Effector memory CD4-positive, alpha-beta T cell (primary cell): ENCODE results near the gene LRRC18.

Source experiments
- DNase-seq, 3 donors: peaks; one replicate each; pipeline ENCODE4 v3.0.0-alpha.2; 2020
- H3K27ac ChIP-seq: 2 replicates; pipeline ENCODE4 v1.7.0; 2013; ENCODE audit warnings: mild to moderate bottlenecking, low read length, moderate library complexity; ENCODE audit not compliant: insufficient read depth, poor library complexity, severe bottlenecking
- H3K27me3 ChIP-seq: replicated peaks from 2 replicates; pipeline ENCODE4 v1.7.0; 2013; ENCODE audit warnings: mild to moderate bottlenecking, low read length; ENCODE audit not compliant: insufficient read depth, control insufficient read depth, poor library complexity, severe bottlenecking
- H3K36me3 ChIP-seq: 2 replicates; pipeline ENCODE4 v1.7.0; 2013; ENCODE audit warnings: mild to moderate bottlenecking, low read length, moderate library complexity; ENCODE audit not compliant: control insufficient read depth, insufficient read depth
- H3K4me1 ChIP-seq: 2 replicates; pipeline ENCODE4 v1.7.0; 2013; ENCODE audit warnings: low read length, mild to moderate bottlenecking; ENCODE audit not compliant: control insufficient read depth, insufficient read depth, poor library complexity, severe bottlenecking
- H3K4me3 ChIP-seq: 2 replicates; pipeline ENCODE4 v1.7.0; 2013; ENCODE audit warnings: low read length, low read depth, mild to moderate bottlenecking; ENCODE audit not compliant: insufficient read depth, poor library complexity, severe bottlenecking
- H3K9me3 ChIP-seq: 2 replicates; pipeline ENCODE4 v1.7.0; 2013; ENCODE audit warnings: mild to moderate bottlenecking, low read length, moderate library complexity; ENCODE audit not compliant: control insufficient read depth

The LRRC18 gene

GRCh38 chr10:48923748-48924147 is 15.9 kb downstream of the LRRC18 start:
- DNase-seq = no peak
- no peaks in the 10 kb centered on the region for H3K27me3 ChIP-seq
- H3K36me3 ChIP-seq = no peaks in the 10 kb centered on the region
- H3K4me1 ChIP-seq = no peaks in the 10 kb centered on the region
- H3K9me3 ChIP-seq = no peaks in the 10 kb centered on the region
- no peak overlapping the region for H3K27ac ChIP-seq
- H3K4me3 ChIP-seq = no peak overlapping the region

- no peaks in the 10 kb centered on the region for H3K36me3 ChIP-seq
- no peaks in the 10 kb centered on the region for H3K9me3 ChIP-seq
- H3K27ac ChIP-seq = no peak overlapping the region
- H3K4me3 ChIP-seq = no peak overlapping the region
- H3K4me1 ChIP-seq = no peaks in the 10 kb centered on the region
- no peak for DNase-seq
- no peaks in the 10 kb centered on the region for H3K27me3 ChIP-seq
Observed at GRCh38 chr10:48913674-48914073, 26.0 kb downstream of the LRRC18 start.

- no peak overlapping the region for H3K27ac ChIP-seq
- no peaks in the 10 kb centered on the region for H3K4me1 ChIP-seq
- no peak overlapping the region for H3K4me3 ChIP-seq
- H3K27me3 ChIP-seq = no peaks in the 10 kb centered on the region
- no peaks in the 10 kb centered on the region for H3K9me3 ChIP-seq
- H3K36me3 ChIP-seq = no peaks in the 10 kb centered on the region
- DNase-seq = no peak
Observed at GRCh38 chr10:48910548-48910947, 29.1 kb downstream of the LRRC18 start.

- no peak for DNase-seq
- Histone ChIP-seq H3K4me3 (no peak overlapping the region), H3K27ac (no peak overlapping the region), H3K4me1 (no peaks in the 10 kb centered on the region), H3K9me3 (no peaks in the 10 kb centered on the region), H3K27me3 (no peaks in the 10 kb centered on the region), H3K36me3 (no peaks in the 10 kb centered on the region)
Observed at GRCh38 chr10:48907730-48908129, 31.9 kb downstream of the LRRC18 start.

GRCh38 chr10:48906841-48907240 is 32.8 kb downstream of the LRRC18 start:
- H3K4me3 ChIP-seq = no peak overlapping the region
- H3K4me1 ChIP-seq = no peaks in the 10 kb centered on the region
- H3K36me3 ChIP-seq = no peaks in the 10 kb centered on the region
- no peaks in the 10 kb centered on the region for H3K27me3 ChIP-seq
- H3K27ac ChIP-seq = no peak overlapping the region
- no peak for DNase-seq
- H3K9me3 ChIP-seq = no peaks in the 10 kb centered on the region

GRCh38 chr10:48905311-48905710 is 34.3 kb downstream of the LRRC18 start:
- no peaks in the 10 kb centered on the region for H3K4me1 ChIP-seq
- H3K4me3 ChIP-seq = no peak overlapping the region
- no peaks in the 10 kb centered on the region for H3K36me3 ChIP-seq
- H3K27me3 ChIP-seq = no peaks in the 10 kb centered on the region
- no peak for DNase-seq
- no peaks in the 10 kb centered on the region for H3K9me3 ChIP-seq
- no peak overlapping the region for H3K27ac ChIP-seq

- Histone ChIP-seq H3K4me1 (no peaks in the 10 kb centered on the region), H3K27me3 (no peaks in the 10 kb centered on the region), H3K4me3 (no peak overlapping the region), H3K27ac (no peak overlapping the region), H3K9me3 (no peaks in the 10 kb centered on the region), H3K36me3 (no peaks in the 10 kb centered on the region)
- DNase-seq = no peak
Observed at GRCh38 chr10:48904861-48905260, 34.8 kb downstream of the LRRC18 start.

- no peak for DNase-seq
- H3K27ac ChIP-seq = no peak overlapping the region
- no peaks in the 10 kb centered on the region for H3K36me3 ChIP-seq
- no peaks in the 10 kb centered on the region for H3K4me1 ChIP-seq
- no peaks in the 10 kb centered on the region for H3K9me3 ChIP-seq
- H3K4me3 ChIP-seq = no peak overlapping the region
- H3K27me3 ChIP-seq = no peaks in the 10 kb centered on the region
Observed at GRCh38 chr10:48903151-48903550, 36.5 kb downstream of the LRRC18 start.

GRCh38 chr10:48902096-48902495 is 37.5 kb downstream of the LRRC18 start:
- Histone ChIP-seq H3K4me3 (no peak overlapping the region), H3K9me3 (no peaks in the 10 kb centered on the region), H3K27ac (no peak overlapping the region), H3K4me1 (no peaks in the 10 kb centered on the region), H3K36me3 (no peaks in the 10 kb centered on the region), H3K27me3 (no peaks in the 10 kb centered on the region)
- DNase-seq = no peak

GRCh38 chr10:48901319-48901718 is 38.3 kb downstream of the LRRC18 start:
- Histone ChIP-seq H3K36me3 (no peaks in the 10 kb centered on the region), H3K9me3 (no peaks in the 10 kb centered on the region), H3K27me3 (no peaks in the 10 kb centered on the region), H3K27ac (no peak overlapping the region), H3K4me1 (no peaks in the 10 kb centered on the region), H3K4me3 (no peak overlapping the region)
- DNase-seq = no peak

- DNase-seq = no peak
- H3K27me3 ChIP-seq = no peaks in the 10 kb centered on the region
- H3K9me3 ChIP-seq = no peaks in the 10 kb centered on the region
- no peaks in the 10 kb centered on the region for H3K4me1 ChIP-seq
- H3K27ac ChIP-seq = no peak overlapping the region
- H3K4me3 ChIP-seq = no peak overlapping the region
- no peaks in the 10 kb centered on the region for H3K36me3 ChIP-seq
Observed at GRCh38 chr10:48900371-48900801, 39.3 kb downstream of the LRRC18 start.
